8988T (cell line): ENCODE measurements around the gene TRPC3.
A peak's percentile ranks its signal among the peaks of the same experiment; 100 is the strongest.

Experiments used
- DNase-seq: peaks from one replicate; pipeline ENCODE4 v3.0.0; 2011

Gene TRPC3

DNA sequence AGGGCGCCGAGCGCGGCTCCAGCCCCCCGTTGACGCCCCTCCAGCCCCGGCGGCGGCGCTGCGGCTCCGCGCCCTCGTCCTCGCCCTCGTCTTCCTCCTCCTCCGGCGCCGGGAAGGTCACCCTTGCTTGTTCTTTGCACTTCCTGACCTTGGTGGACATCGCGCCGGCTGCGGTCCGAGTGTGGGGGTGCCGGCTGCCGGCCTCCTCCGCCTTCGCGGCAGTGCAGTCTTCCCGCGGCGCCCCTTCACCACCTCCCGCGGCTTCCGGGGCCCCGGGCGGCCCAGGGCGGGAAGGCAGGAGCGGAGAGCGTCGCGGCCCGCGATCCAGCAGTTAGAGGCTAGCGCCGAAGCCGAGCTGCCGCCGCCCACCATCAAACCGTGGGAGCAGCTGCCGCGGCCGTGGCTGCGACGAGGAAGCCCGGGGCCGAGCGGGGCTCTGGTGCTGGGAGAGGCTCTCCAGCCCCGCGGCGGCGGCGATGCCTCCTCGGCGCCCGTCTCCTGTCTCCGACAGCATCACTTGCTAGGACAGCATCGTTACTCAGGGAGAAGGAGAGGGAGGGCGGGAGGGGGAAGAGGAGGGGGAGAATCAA, at the start of gene TRPC3:
Gene TRPC3 (minus strand): TSS at position 540 of the 590 bp plus-strand sequence. CDS start 380 bp downstream, at position 160.
- no peak for DNase-seq

DNA sequence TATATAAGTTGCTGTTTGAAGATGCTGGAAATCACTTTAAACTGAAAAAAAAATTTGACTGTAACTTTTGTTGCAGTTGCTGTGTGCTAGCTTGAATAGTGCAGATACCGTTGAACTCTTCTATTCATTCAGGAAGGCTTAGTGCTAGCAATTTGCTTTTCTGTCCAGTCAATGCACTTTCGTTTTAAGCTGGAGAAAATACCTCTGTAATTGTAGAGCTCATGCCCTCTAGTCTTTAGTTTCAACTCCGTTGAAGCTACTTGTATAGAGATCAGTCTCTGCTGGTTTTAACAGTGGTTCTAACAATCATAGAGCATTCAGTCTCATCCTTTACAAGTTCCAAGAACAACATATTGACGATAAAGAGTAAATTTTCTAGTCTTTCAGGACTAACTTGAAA, 49.0 kb upstream of the TRPC3 start:
- no peak for DNase-seq

DNA sequence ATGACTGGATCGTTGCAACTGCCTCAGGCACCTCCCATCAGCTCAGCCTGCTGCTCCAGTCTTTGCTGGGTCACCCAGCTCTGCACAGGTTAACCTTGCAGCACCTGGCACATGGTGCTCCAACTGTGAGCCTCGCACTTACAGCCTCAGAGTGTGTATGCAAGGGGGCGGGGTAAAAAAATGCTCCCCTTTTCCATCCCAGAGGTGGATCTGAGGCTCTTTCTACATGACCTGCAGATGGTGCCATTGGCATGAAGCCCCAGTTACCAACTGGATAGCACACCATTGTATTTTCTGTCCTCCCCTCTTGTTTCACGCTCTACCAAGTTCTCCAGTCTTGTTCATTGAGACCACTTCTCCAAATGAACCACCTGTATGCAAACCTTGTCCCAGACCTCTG, 46.2 kb upstream of the TRPC3 start:
- no peak for DNase-seq

- DNase-seq: no peak
These were observed 44.1 kb upstream of the TRPC3 start for GRCh38 chr4:121995790-121996537.

DNA sequence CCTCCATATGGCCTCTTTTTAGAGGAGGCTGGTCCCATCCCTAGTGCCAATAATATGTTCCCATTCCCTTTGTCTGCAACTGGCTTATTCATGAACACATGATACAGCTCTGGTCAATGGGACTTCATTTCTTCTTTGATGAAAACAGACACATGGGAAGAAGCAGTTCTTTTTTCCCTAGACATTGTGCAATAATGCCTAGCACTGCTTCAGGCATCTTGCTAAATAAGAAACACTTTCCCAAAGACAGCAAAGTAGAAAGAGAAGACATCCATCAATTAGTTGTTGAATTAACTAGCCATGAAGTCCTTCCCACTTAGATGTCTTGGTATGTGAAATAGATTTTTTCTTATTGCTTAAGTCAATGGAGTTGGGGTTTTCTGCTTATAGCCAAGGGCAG, 40.1 kb upstream of the TRPC3 start:
- no peak for DNase-seq

- DNase-seq: no peak
These were observed 38.6 kb upstream of the TRPC3 start for GRCh38 chr4:121990489-121990888.

GRCh38 chr4:121989715-121990114, 37.9 kb upstream of the TRPC3 start:
- no peak for DNase-seq

GRCh38 chr4:121988950-121989349, 37.1 kb upstream of the TRPC3 start:
- DNase-seq: no peak

DNA sequence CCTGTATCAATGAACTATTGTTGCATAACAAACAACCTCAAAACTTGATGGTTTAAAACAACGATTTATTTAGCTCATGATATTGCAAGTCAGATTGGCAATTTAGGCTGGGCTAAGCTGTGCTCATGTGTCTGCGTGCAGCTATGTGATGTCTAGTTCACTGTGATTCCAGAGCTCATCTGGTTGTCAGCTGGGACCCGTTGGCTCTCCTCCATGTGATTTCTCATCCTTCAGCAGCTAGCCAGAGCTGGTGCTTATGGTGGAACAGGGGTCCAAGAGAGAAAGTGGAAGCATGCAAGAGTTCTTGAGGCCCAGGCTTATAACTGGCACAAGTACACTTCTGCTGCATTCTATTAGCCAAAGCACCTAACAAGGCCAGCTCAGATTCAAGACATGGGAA, 28.8 kb upstream of the TRPC3 start:
- no peak for DNase-seq

DNA sequence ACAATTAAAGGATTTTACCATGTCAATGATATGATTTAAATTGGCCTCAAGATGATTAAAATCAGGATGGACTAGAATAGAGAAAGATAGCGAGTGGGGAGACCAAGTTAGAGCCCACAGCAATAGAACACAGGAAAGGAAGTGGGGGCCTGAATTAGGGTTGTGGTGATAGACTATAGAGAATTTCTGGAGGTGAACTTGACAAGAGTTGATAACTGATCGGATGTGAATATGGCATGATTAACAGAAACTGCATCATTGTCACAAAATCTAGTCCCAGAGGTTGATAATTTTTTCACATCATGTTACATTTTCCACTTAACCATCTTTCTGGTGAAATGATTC, 26.3 kb upstream of the TRPC3 start:
- DNase-seq: no peak

- DNase-seq: no peak
These were observed 25.7 kb upstream of the TRPC3 start for GRCh38 chr4:121977251-121978171.

- no peak for DNase-seq
These were observed 23.9 kb upstream of the TRPC3 start for GRCh38 chr4:121975784-121976183.

DNA sequence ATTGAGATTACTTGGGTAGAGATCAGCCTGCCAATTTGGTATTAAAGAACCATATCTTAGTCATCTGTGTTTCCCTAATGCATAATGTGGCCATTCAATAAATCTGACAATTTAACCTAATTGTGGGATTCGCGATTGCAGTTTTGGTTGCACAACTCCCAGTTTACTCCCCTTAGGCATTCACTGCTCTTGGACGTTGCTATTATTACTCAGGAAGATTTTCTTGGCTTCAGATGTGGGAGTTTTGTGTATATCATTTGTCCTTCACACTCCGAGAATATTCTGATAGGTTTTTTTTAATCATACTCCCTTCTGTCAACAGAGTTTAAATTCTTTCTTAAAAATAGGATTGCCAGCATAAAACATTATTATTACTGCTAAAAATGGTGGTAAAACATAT, 22.0 kb upstream of the TRPC3 start:
- no peak for DNase-seq

DNA sequence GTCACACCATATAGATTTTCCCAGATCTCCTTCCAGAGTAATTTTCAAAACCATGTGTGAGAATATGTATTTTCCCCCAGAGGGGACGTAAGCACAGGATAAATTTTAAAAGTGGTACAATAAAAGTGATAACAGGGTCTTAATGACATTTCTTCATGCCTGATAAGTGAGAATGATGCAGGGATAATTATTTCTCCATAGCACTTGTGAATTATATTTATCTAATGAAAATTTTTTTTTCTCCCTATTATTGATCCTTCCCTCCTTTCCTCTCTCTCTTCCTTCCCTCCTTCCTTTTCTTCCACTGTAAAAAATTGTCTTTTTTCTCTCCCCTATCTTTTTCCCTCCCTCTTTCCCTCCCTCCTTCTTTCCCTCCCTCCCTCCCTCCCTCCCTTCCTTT, 17.0 kb upstream of the TRPC3 start:
- DNase-seq: no peak

GRCh38 chr4:121964958-121965357, 13.1 kb upstream of the TRPC3 start:
- DNase-seq: no peak

DNA sequence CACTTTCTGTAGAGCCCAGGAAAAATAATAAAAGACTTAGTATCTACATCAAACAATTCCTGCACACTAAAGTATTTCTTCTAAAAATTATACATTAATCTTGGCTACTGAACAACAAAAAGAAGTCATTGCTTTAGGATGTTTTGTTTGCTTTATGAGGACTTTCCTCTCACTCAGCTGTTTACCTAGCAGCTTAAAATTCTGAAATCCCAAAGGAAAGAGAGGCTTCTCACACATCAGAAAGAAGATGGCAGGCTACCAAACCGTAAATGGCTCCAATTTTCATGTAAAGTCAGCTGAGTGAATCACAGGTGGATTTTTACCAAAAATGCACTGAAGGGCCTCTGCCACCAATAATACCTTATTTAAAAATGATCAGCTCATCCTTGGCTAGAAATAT, 9.0 kb upstream of the TRPC3 start:
- DNase-seq: no peak

DNA sequence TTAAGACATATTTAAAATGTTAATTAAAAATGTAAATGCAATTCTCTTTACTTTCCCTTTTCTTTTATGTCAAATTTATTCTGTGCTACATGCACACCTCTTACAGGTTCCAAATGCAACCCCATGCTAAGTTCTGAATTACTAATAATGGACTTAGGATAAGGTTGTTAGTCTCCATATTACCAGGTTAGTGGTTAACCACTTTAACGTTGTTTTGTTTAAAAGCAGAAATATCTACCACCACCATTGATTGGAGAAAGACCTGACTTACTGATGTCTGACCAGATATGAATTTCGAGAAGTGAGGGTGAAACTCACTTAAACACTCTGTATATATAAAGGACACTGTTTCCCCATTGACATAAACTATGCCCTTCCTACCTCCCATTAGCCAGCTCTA, 6.9 kb upstream of the TRPC3 start:
- DNase-seq: no peak

- DNase-seq: no peak
These were observed 5.4 kb upstream of the TRPC3 start for GRCh38 chr4:121957266-121957665.

DNA sequence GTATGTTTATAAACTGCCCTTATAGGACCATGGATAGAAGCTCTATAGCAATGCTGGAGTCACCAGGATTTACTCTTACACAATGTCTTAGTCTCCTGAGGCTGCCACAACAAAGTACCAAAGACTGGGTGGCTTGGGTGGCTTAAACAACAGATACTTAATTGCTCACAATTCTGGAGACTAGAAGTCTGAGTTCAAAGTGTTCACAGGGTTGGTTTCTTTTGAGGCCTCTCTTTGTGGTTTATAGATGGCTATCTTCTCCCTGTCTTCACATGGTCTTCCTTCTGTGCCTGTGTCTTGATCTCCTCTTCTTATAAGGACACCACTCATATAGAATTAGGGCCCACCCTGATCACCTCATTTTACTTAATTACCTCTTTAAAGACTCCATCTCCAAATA, 2.0 kb upstream of the TRPC3 start:
- DNase-seq: no peak

- no peak for DNase-seq
These were observed 430 bp upstream of the TRPC3 start for GRCh38 chr4:121952290-121952689.

- no peak for DNase-seq
These were observed 960 bp downstream of the TRPC3 start for GRCh38 chr4:121950680-121951520.

DNA sequence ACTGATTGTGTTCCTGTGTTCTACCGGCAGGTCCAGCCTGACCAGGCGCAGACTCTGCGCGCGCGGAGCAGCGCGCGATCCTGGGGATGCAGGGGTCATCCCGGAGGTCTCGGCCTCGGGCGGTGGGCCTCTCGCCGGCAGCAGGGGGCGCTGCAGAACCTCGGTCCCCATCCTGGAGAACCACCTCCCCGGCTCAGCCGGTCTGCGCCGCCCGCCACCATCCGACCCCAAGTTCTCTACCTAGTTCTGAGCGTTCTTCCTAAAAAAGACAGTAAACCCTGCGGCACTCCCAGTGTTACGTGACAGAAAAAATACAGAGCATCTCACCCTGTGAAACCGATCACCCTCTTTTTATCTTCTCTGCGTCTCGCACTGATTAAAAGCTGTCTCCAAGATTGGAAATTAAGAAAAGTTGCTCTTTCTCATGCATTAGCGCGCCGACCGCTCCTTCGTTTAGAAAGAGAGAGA, 1.6 kb downstream of the TRPC3 start:
- DNase-seq: peak; percentile 60

DNA sequence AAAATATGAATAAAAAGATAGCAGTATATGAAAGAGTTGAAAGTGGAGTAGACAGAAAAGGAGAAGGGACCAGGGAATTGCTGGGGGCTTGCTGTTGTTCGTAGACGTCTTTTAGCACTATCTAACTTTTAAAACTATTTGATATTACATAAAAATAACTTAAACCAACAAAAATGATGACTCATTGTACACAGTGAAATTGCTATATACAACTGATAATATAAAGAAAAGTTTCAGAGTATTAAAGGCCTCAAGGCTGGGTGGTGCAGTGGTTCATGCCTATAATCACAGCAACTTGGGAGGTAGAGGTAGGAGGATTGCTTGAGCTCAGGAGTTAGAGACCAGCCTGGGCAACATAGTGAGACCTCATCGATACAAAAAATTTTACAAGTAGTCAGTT, 5.2 kb downstream of the TRPC3 start:
- DNase-seq: no peak
